Retinal pigment epithelial cell (primary cell): Measurements from ENCODE around the gene ARMC12.

Experiments used
- DNase-seq: peaks from one replicate; pipeline ENCODE4 v3.0.0-alpha.2; 2010; ENCODE audit warnings: low read depth
- H3K4me3 ChIP-seq: 2 replicates; pipeline ENCODE4 v1.5.1; 2011; ENCODE audit warnings: mild to moderate bottlenecking, low read length, control low read depth, moderate library complexity
- CTCF ChIP-seq: conservative IDR thresholded peaks from 2 replicates; pipeline ENCODE4 v1.5.1; 2011; ENCODE audit warnings: low read depth, low read length, control low read depth, inconsistent platforms

ARMC12 gene

GRCh38 chr6:35737413-35738211, 780 bp downstream of the ARMC12 start:
- DNase-seq, result peak; percentile 46
- H3K4me3 ChIP-seq, result no peak overlapping the region
- TF ChIP-seq CTCF, result peak; percentile 83

- no peak for TF ChIP-seq CTCF
- H3K4me3 ChIP-seq, result no peak overlapping the region
- DNase-seq, result no peak
These were observed 3.1 kb downstream of the ARMC12 start for GRCh38 chr6:35739645-35740524.

GRCh38 chr6:35742842-35743241, 6.0 kb downstream of the ARMC12 start:
- no peak for DNase-seq
- TF ChIP-seq CTCF, result no peak

GRCh38 chr6:35745509-35745908, 8.7 kb downstream of the ARMC12 start:
- TF ChIP-seq CTCF, result no peak
- no peak overlapping the region for H3K4me3 ChIP-seq
- no peak for DNase-seq

More at GRCh38 chr6:35742842-35743241, 6.0 kb downstream of the ARMC12 start:
- no peak overlapping the region for H3K4me3 ChIP-seq

GRCh38 chr6:35746516-35746915, 9.7 kb downstream of the ARMC12 start:
- no peak overlapping the region for H3K4me3 ChIP-seq
- TF ChIP-seq CTCF, result no peak
- DNase-seq, result no peak

GRCh38 chr6:35747877-35748276, 11.0 kb downstream of the ARMC12 start:
- TF ChIP-seq CTCF, result no peak
- no peak for DNase-seq
- H3K4me3 ChIP-seq, result no peak overlapping the region

GRCh38 chr6:35750557-35750956, 13.7 kb downstream of the ARMC12 start:
- TF ChIP-seq CTCF, result no peak
- DNase-seq, result no peak

More at GRCh38 chr6:35750557-35750956, 13.7 kb downstream of the ARMC12 start:
- H3K4me3 ChIP-seq, result no peak overlapping the region
